Mucosa of rectum (tissue), 2 donors: ENCODE measurements around the gene PSTPIP1.
A peak's percentile ranks its signal among the peaks of the same experiment; 100 is the strongest.

Source experiments
- H3K27ac ChIP-seq, 2 donors: one replicate each; pipeline ENCODE4 v1.7.0; 2013; ENCODE audit warnings: inconsistent platforms in 2 of 2, low read depth in 2 of 2, low read length in 2 of 2
- H3K27me3 ChIP-seq, 2 donors: one replicate each; pipeline ENCODE4 v1.7.0; 2013; ENCODE audit warnings: low read length in 2 of 2; ENCODE audit not compliant: control insufficient read depth in 2 of 2, insufficient read depth in 2 of 2
- H3K36me3 ChIP-seq, 2 donors: one replicate each; pipeline ENCODE4 v1.7.0; 2013; ENCODE audit warnings: low read length in 2 of 2; ENCODE audit not compliant: control insufficient read depth in 2 of 2, insufficient read depth in 2 of 2
- H3K4me1 ChIP-seq, 2 donors: one replicate each; pipeline ENCODE4 v1.7.0; 2013; ENCODE audit warnings: low read length in 2 of 2, mild to moderate bottlenecking in 1 of 2; ENCODE audit not compliant: control insufficient read depth in 2 of 2, insufficient read depth in 2 of 2
- H3K4me3 ChIP-seq, 2 donors: one replicate each; pipeline ENCODE4 v1.7.0; 2013; ENCODE audit warnings: low read length in 2 of 2
- H3K9ac ChIP-seq, 2 donors: one replicate each; pipeline ENCODE4 v1.7.0; 2013; ENCODE audit warnings: low read length in 2 of 2, low read depth in 1 of 2, mild to moderate bottlenecking in 1 of 2
- H3K9me3 ChIP-seq, 2 donors: one replicate each; pipeline ENCODE4 v1.7.0; 2013; ENCODE audit warnings: low read length in 2 of 2; ENCODE audit not compliant: control insufficient read depth in 2 of 2
- donor health status: healthy.
- donor health status: Normal muscosa, but diverticular disease.

The PSTPIP1 gene

GRCh38 chr15:77025941-77026411 lies 31.1 kb downstream of the PSTPIP1 start:
- H3K4me1 ChIP-seq = peaks cover 16 to 22% of the 10 kb centered on the region in 2 donors
- H3K9ac ChIP-seq = no peak overlapping the region
- no peaks in the 10 kb centered on the region for H3K9me3 ChIP-seq
- H3K27ac ChIP-seq = no peak overlapping the region
- H3K4me3 ChIP-seq = no peak overlapping the region
- no peaks in the 10 kb centered on the region for H3K36me3 ChIP-seq
- H3K27me3 ChIP-seq = no peaks in the 10 kb centered on the region

DNA sequence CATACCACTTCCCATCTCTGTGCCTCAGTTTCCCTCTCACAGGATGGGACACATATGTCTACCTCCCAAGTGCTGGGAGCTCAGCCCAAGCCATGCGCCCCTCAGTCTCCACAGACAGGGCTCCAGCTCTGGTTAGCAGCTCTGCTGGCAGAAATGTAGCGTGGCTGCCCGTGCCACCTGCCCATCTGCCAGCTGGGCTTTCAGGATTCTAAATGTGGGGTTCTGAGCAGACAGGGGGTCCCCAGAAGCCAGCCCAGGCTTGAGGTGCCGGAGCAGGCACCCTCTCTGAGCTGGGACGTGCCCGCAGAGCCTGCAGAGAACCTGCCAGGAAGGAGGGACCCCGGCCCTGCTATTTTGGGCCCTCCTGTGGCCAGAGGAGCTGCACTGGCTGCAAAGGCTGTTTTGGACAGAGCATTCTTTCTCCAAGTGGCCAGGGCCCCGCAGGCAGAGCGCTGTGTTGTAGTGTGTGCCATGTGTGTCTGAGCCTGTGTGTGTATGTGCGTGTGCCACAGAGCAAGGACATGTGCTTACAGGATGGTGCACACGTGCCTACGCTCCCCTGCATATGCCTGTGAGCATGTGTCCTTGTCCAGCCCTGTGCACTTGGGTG lies 31.7 kb downstream of the PSTPIP1 start:
- Histone ChIP-seq H3K4me3 (no peak overlapping the region), H3K9me3 (no peaks in the 10 kb centered on the region), H3K36me3 (no peaks in the 10 kb centered on the region), H3K9ac (no peak overlapping the region), H3K27ac (no peak overlapping the region), H3K4me1 (peaks cover 16 to 22% of the 10 kb centered on the region in 2 donors), H3K27me3 (no peaks in the 10 kb centered on the region)

- no peaks in the 10 kb centered on the region for H3K27me3 ChIP-seq
- H3K9ac ChIP-seq = no peak overlapping the region
- H3K4me1 ChIP-seq = peaks cover 16 to 20% of the 10 kb centered on the region in 2 donors
These were observed 32.3 kb downstream of the PSTPIP1 start for GRCh38 chr15:77027111-77027696.

DNA sequence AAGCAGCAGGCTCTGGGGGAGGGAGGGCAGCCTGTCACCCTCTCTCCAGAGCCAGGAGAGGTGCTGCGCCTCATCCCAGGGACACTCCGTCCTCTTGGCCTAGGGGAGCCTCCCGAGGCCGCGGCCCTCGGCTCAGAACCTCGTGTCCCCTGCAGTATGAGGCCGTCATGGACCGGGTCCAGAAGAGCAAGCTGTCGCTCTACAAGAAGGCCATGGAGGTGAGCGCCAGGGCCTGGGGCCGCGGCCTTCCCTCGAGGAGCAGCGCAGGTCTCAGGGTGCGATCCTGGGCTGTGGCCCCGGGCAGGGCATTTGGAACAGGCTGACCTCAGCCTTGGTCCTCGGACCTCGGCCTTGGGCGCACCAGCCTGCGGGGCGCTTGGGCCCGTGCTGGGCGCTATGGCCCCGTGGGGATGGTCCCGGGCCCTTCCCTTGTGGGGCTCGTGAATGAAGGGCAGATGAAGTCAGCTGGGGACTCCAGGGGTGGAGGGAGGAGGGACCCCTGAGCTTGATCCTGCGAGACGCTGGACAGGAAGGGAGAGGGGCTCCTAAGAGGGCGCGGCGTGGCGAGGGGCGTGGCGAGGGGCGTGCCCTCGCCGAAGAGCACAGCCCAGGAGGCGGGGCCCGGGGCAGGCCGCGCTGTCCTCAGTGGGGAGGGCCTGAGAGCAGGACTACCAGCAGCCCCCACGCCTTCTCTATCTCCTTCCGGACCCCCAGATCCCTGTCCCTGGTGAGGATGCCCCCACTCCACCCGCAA lies 32.9 kb downstream of the PSTPIP1 start:
- Histone ChIP-seq H3K27me3 (no peaks in the 10 kb centered on the region), H3K36me3 (no peaks in the 10 kb centered on the region), H3K4me3 (peak overlapping the region; percentile 1 to 33), H3K27ac (no peak overlapping the region), H3K9me3 (no peaks in the 10 kb centered on the region), H3K4me1 (peaks cover 16 to 18% of the 10 kb centered on the region in 2 donors), H3K9ac (no peak overlapping the region)

More at GRCh38 chr15:77027111-77027696, 32.3 kb downstream of the PSTPIP1 start:
- Histone ChIP-seq H3K36me3 (no peaks in the 10 kb centered on the region), H3K9me3 (no peaks in the 10 kb centered on the region), H3K4me3 (no peak overlapping the region), H3K27ac (no peak overlapping the region)

- Histone ChIP-seq H3K9ac (no peak overlapping the region), H3K27ac (no peak overlapping the region), H3K27me3 (no peaks in the 10 kb centered on the region), H3K4me3 (peak overlapping the region in 1 of 2 donors; percentile 1), H3K4me1 (peaks cover 16 to 18% of the 10 kb centered on the region in 2 donors), H3K9me3 (no peaks in the 10 kb centered on the region), H3K36me3 (no peaks in the 10 kb centered on the region)
These were observed 33.7 kb downstream of the PSTPIP1 start for GRCh38 chr15:77028451-77029165.

DNA sequence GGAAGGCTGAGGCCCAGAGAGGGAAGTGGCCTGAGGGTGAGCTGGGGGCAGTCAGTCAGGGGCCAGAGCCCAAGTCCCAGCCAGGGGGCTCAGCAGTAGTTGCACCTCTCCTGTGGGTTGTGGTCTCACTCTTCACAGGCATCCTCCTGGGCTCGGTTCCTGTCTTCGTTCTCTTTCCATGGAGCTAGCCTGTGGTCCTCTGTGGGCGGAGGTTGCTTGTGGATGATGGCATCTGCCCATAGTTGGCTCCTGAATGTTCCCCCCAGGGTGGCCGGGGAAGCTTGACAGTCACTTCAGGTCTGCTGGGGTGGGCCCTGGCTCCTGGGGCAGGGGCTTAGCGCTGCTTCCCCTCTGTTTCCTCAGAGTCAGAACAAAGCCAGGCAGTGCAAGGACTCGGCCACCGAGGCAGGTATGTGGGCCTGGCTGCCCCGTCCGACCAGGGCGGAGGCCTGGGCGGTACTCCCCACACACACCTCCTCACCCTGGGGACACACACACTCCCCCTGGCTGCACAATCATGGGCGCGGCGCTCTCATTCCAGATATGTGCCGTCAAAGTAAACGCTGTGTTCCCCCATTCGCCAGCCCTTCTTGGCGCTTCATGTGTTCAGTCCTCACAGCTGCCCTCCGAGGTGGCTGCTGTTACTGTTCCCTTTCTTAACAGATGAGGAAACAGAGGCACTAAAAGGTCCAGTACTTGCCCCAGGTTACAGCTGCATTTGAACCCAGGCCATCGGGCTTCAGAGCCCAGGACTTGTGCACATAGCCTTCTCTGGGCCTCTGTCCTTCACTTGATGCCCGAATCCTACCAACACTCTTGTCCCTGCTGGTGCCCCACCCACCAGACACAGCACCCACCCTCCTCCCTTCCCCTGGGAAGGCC lies 34.5 kb downstream of the PSTPIP1 start:
- H3K9ac ChIP-seq = peak overlapping the region in 1 of 2 donors; percentile 24
- H3K36me3 ChIP-seq = no peaks in the 10 kb centered on the region
- no peak overlapping the region for H3K4me3 ChIP-seq
- no peak overlapping the region for H3K27ac ChIP-seq
- no peaks in the 10 kb centered on the region for H3K9me3 ChIP-seq
- H3K27me3 ChIP-seq = no peaks in the 10 kb centered on the region
- peaks cover 16 to 18% of the 10 kb centered on the region in 2 donors for H3K4me1 ChIP-seq

GRCh38 chr15:77030048-77030927 lies 35.4 kb downstream of the PSTPIP1 start:
- H3K9me3 ChIP-seq = no peaks in the 10 kb centered on the region
- H3K27me3 ChIP-seq = no peaks in the 10 kb centered on the region
- no peak overlapping the region for H3K27ac ChIP-seq
- H3K36me3 ChIP-seq = no peaks in the 10 kb centered on the region
- peak overlapping the region in 1 of 2 donors; percentile 24 for H3K9ac ChIP-seq
- peaks cover 16 to 21% of the 10 kb centered on the region in 2 donors for H3K4me1 ChIP-seq
- no peak overlapping the region for H3K4me3 ChIP-seq

GRCh38 chr15:77030928-77031375 lies 36.0 kb downstream of the PSTPIP1 start:
- Histone ChIP-seq H3K4me1 (peaks cover 16 to 22% of the 10 kb centered on the region in 2 donors), H3K9me3 (no peaks in the 10 kb centered on the region), H3K36me3 (peaks cover 0 to 2% of the 10 kb centered on the region in 2 donors), H3K27me3 (no peaks in the 10 kb centered on the region), H3K4me3 (no peak overlapping the region), H3K27ac (no peak overlapping the region), H3K9ac (no peak overlapping the region)
